NCI-H1048 (cell line): Measurements from ENCODE around the gene BATF.

Source experiments
- DNase-seq: peaks from one replicate; lab custom pipeline; 2025; lab: John Stamatoyannopoulos, UW

Gene BATF

DNA sequence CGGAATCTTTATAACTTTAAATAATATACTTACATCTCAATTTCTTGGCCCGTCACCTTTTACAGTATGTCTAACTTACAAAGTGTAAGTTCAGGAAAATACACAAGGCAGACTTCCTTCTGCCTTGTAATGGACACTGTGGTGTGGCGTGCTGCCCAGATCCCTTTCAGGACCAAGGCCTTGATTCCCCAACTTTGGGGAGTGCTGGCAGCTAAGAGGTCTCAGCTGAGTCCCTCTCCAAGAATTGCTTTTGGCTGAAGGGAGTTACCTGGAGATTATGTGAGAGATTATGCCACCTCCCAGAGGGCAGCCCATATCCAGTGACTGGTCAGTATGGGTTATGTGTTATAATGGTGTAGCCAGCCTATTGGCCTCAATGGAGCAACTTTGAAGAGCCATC lies 21.2 kb upstream of the BATF start:
- DNase-seq, result no peak

- no peak for DNase-seq
Measured at GRCh38 chr14:75504411-75504810, 17.9 kb upstream of the BATF start.

DNA sequence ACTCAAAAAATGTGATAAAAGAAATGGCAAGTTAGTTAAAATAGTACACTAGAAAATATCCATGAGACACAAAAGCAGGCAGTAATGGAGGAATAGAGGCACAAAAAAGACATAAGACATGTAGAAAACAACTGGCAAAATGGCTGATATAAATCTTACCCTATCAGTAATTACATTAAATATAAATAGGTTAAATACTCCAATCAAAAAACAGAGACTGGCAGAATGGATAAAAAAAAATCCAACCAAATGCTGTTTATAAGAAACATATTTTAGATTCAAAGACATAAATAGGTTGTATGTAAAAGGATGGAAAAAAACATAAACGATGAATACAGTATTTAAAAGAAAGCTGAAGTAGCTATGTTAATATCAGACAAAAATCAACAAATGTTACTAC lies 15.3 kb upstream of the BATF start:
- DNase-seq, result no peak

- no peak for DNase-seq
Measured at GRCh38 chr14:75510547-75510946, 11.7 kb upstream of the BATF start.

GRCh38 chr14:75511201-75511600 lies 11.1 kb upstream of the BATF start:
- no peak for DNase-seq

DNA sequence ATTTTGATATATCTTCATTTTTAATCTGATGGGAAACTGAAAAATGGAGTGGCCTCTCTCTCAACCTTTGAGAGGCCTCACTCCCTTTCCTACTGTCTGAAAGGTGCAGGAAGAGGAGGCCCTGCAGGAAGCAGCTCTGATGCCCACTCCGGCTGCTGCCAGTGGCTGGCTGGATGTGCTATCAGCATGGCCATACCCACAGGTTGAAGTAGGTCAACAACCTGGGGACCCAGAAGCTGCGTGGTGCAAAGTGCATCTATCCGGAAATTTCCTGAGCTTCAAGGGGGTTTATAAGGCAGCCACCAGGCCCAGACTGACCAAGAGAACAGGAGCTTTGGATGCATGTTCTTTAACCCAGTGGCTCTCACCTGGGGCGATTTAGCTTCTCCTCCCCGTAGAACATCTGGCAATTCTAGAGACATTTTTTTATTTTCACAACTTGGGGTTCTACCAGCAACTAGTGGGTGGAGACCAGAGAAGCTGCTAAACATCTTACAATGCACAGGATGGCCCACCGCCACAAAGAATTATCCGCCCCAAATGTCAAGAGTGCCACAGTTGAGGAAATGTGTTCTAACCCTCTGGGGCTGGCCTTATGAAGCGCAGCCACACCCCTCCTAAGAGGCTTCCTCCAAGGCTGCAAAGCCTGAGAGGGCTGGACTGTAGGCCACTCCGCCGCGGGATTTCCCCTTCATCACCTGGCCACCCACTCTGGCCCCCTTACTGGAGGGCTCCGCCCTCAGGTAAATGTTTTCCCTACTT lies 8.2 kb upstream of the BATF start:
- no peak for DNase-seq

DNA sequence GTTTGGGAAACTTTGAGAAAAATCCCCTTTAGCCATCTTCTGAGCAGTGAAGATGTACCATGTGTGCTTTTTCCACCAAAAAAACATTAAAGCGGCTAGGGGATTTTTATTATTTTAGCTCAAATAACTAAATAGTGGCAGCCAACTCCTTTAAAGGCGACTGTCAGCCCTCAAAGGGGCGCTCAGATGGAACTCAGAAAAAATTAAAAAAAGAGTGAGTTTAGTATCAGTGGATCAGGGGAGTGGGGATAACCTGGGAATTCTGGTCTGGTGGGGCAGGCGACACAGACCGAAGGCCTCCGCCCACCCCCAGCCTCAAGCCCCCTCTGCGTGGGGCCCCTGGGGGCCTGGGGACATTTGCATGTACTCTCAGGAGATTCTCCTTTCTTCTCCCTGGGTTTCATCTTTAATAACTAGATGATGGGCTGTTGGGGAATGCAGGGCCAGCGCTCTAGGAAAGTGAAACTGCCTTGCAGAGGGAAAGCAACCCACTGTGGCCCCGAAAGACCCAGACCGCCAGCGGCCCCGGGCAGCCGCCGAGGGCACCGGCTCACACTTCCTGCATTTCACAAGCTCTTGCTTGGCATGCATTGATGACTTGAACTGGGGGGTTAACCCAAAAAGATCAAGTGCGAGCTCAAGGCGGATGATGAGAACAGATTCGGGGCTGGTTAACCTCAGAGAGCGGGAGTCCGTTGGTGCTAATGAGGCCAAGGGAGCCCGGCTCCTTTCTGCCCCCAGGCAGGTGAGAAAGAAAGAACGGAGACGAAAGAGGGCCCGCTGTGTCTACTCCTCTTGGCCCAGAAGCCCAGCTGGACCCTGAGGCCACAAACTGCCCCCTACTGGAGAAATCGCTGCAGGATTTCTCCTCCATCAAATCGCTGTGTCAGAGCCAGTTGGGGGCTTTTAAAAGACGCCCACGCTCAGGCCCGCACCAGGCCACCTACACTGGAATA lies 7.3 kb upstream of the BATF start:
- no peak for DNase-seq

GRCh38 chr14:75515629-75515996 lies 6.7 kb upstream of the BATF start:
- DNase-seq, result no peak

- DNase-seq, result no peak
Measured at GRCh38 chr14:75518625-75519024, 3.6 kb upstream of the BATF start.

- no peak for DNase-seq
Measured at GRCh38 chr14:75519394-75519793, 2.9 kb upstream of the BATF start.

DNA sequence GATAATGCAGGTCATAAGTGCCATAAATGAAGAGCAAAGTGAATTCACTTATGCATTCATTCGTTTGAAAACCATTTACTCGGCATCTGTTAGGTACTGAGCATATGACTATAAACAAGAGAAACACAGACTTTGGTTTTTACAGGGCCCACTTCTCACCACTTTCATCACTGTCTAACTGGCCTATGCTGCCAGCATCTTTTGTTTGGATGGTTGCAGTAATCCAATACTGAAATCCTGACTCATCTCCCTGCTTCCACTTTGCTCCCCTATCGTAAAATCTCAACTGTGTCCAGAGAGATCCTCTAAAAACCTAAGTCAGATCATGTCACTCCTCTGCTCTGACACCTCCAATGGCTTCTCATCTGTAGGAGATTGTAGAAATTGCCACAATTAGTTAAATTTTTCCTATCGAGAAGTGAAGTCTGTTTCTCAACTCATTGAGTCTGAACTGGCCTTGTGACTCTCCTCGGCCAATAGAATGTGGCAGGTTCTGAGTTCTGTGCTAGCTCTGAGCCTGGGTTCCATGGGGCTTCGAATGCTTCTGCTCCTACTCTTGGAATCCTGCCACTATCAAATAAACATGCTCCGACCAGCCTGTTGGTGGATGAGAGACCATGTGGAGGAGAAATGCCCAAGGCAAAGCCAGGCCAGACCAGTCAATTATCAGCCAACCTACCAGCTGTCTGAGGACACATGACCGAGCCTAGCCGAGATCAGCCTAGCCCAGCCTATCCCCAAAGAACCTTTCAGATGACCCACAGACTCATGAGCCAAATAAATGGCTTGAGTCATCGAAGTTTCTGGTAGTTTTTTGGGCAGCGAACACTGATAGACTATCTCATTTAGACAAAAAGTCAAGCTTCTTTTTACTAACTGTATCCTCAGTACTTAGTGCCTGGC lies 2.2 kb upstream of the BATF start:
- DNase-seq, result no peak

- DNase-seq, result no peak
Measured at GRCh38 chr14:75520852-75521251, 1.4 kb upstream of the BATF start.

DNA sequence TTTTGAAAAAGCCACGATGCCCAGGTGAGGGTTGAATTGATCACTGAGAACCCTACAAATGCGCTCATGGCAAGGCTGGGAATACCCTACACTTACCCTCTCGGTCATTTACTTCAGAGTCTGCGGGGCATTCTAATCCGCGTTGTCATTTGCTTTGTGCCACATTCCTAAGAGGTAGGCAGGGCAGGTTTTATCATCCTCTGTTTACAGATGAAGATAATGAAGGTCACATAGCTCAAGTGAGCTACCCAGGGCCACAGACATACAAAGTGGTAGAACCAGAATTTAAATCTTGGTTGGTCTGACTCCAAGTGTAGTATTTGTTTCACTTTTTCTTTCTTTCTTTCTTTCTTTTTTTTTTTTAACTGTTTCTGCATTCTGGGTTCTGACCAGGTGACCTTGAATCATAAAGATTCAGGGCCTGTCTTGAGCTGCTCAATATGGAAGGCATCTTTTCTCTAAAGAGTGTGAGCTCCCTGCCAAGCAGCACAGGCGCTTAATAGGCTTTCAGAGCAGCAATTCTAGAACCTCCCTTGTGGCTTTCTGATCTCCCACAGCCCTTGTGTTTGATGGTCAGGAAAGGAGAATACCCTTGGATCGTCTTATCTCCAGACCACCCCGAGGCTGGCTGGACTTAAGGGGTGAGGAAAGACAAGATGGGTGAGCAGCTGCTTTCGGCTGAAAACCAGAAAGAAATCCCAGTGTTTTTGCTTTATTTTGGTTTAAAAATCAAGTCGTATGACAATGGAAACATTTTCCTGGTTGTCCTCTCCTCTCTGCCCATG lies 662 bp upstream of the BATF start:
- no peak for DNase-seq

GRCh38 chr14:75522983-75523318 lies 682 bp downstream of the BATF start:
- DNase-seq, result no peak

DNA sequence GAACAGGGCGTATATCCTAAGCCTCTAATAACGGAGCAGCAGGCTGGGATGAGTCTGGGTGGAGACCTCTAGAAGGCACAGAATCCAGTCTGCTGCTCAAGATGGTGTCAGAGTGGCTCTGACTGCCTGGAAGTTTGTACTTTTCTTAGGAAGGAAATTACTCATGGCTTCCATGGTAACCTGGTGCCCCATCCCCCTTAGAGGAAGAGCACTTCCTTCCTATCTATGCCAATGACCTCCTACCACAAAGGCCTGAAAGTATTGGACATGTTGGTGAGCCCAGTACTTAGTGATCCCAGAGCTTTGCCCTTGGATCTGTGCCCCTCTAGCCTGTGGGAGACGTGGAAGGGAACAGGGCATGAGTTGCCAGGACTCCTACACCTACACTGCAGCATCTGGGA lies 1.5 kb downstream of the BATF start:
- DNase-seq, result no peak

DNA sequence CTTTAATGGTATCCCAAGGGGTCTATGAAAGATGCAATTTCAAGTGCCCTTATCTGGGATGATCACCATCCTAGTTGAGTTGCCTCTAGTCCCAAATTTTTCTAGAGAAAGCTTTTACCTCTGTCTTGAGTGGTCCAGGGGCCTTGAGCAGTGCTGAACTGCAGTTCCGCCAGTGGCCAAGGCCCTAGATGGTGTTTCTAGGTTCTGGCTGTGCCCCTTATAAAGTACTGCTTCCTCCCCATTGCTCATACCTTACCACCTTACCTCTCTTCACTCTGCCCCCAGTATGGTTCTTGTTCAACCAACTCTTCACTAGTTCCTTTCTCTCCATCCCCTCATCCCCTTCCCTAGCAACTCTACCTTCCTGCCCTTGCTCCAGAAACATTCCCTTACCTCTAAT lies 3.7 kb downstream of the BATF start:
- DNase-seq, result no peak

- DNase-seq, result no peak
Measured at GRCh38 chr14:75527449-75528163, 5.3 kb downstream of the BATF start.

GRCh38 chr14:75531256-75531655 lies 9.0 kb downstream of the BATF start:
- DNase-seq, result no peak

GRCh38 chr14:75531660-75532317 lies 9.5 kb downstream of the BATF start:
- DNase-seq, result no peak

- DNase-seq, result no peak
Measured at GRCh38 chr14:75533791-75534555, 11.7 kb downstream of the BATF start.
